ENCODE results near the gene ZBED2.

DNA sequence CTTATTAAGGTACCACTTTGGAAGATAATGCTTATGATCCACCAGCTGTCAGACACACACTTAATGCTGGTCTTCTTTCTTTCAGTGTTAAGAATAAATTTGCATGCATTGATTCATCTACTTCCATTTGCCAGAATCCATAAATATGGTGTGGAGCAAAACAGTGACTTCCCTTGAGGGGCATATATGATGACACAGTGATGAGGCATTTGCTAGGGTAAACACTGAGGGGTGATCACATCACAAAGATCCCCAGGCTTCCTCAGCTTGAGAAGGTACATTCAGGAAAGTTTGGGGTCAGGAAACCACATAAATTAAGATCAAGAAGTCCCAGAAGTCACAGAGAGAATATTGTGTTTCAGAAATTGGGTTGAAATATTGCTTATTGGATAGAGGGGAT is 9.9 kb upstream of the ZBED2 start:
- no peak for TF ChIP-seq CTCF (IDR thresholded peaks at IDR 0.05)
- TF ChIP-seq POLR2AphosphoS5 (IDR thresholded peaks at IDR 0.05): no peak
- no peak for TF ChIP-seq EP300 (IDR thresholded peaks at IDR 0.05)
- no peak for TF ChIP-seq POLR2A (IDR thresholded peaks at IDR 0.05)

Data from stomach (tissue), 4 donors.